K562 (cell line): ENCODE measurements around the gene STUB1. TPM values are rescaled to one million over a fixed set of nuclear protein-coding genes. Genes with fewer than 3 reads are reported as not detected.

Experiments
- ARNT ChIP-seq, 2 experiments: fragments of 450-650 bp; IDR thresholded peaks; 2 replicates each; pipeline ENCODE4 v1.6.1; 2016; ENCODE audit warnings: mild to moderate bottlenecking in 1 of 2
- CEBPB ChIP-seq: fragments of 450-650 bp; IDR thresholded peaks from 2 replicates; pipeline ENCODE4 v1.6.1; 2016; ENCODE audit warnings: missing genetic modification characterization, missing compliant biosample characterization
- GMEB1 ChIP-seq: fragments of 250-450 bp; sonication (Bioruptor Pico); IDR thresholded peaks from 2 replicates; pipeline ENCODE4 v1.4.0; 2020; ENCODE audit warnings: mild to moderate bottlenecking
- KHSRP ChIP-seq: fragments of 450-650 bp; IDR thresholded peaks from 2 replicates; pipeline ENCODE4 v1.6.1; 2017
- MAZ ChIP-seq, 2 experiments: fragments of 450-650 bp in 1 of 2; sonication (generic) in 1 of 2; formaldehyde crosslinking; IDR thresholded peaks in 1 of 2; conservative IDR thresholded peaks in 1 of 2; 2 replicates each; pipeline versions ENCODE4 v1.4.0 to v1.5.0; 2020; ENCODE audit warnings: mild to moderate bottlenecking in 1 of 2, missing genetic modification reagents in 1 of 2
- NUFIP1 ChIP-seq: fragments of 450-650 bp; IDR thresholded peaks from 2 replicates; pipeline ENCODE4 v1.6.1; 2018; ENCODE audit not compliant: partially characterized antibody
- RHOXF2B ChIP-seq: fragments of 250-450 bp; sonication (Bioruptor Pico); conservative IDR thresholded peaks from 2 replicates; pipeline ENCODE4 v1.5.1; 2021
- SAFB ChIP-seq: fragments of 200-400 bp; formaldehyde crosslinking; IDR thresholded peaks from 2 replicates; pipeline ENCODE4 v1.6.1; 2017; ENCODE audit warnings: low read depth, low read length, borderline replicate concordance
- STAT5A ChIP-seq: IDR thresholded peaks from 2 replicates; pipeline ENCODE4 v1.6.1; 2012; ENCODE audit warnings: low read length, inconsistent platforms, borderline replicate concordance
- TBL1XR1 ChIP-seq, 2 experiments: IDR thresholded peaks; 2 replicates each; pipeline ENCODE4 v1.6.1; 2012; ENCODE audit warnings: improper control_type of control experiment in 2 of 2, low read length in 2 of 2, mild to moderate bottlenecking in 1 of 2
- TRIM25 ChIP-seq: fragments of 450-650 bp; IDR thresholded peaks from 2 replicates; pipeline ENCODE4 v1.7.0; 2016; ENCODE audit warnings: borderline replicate concordance
- UBTF ChIP-seq, 2 experiments: IDR thresholded peaks; 2 replicates each; pipeline ENCODE4 v1.6.1; 2012; ENCODE audit warnings: improper control_type of control experiment in 2 of 2, low read depth in 2 of 2, low read length in 2 of 2, borderline replicate concordance in 1 of 2
- ZNF239 ChIP-seq: fragments of 250-450 bp; sonication (Bioruptor Pico); IDR thresholded peaks from 2 replicates; pipeline ENCODE4 v1.4.0; 2020; ENCODE audit warnings: mild to moderate bottlenecking
- ZNF354B ChIP-seq: fragments of 250-450 bp; sonication (Bioruptor Pico); IDR thresholded peaks from 2 replicates; pipeline ENCODE4 v1.4.0; 2020
- ZNF57 ChIP-seq: fragments of 450-650 bp; formaldehyde crosslinking; IDR thresholded peaks from 2 replicates; pipeline ENCODE4 v1.4.0; 2020; ENCODE audit warnings: mild to moderate bottlenecking, moderate library complexity
- ZNF609 ChIP-seq: sonication (generic); formaldehyde crosslinking; IDR thresholded peaks from 2 replicates; pipeline ENCODE4 v1.8.1; 2023; ENCODE audit warnings: missing genetic modification reagents, mild to moderate bottlenecking, borderline replicate concordance
- polyA plus RNA-seq, 8 experiments: library from polyadenylated mRNA; depleted of rRNA in 4 of 8; stranded (reverse) in 5 of 8; unstranded in 3 of 8; fragments of >200 nt; fragmentation: Nextera tagmentation in 2 of 8; fragmentation: Illumina TruSeq in 1 of 8; extraction: Ambion mirVana in 2 of 8; extraction: Trizol in 1 of 8; gene quantifications; 2 replicates each; pipeline versions ENCODE4 v1.2.1 to v1.2.3, GENCODE V29; 2011 to 2014; ENCODE audit warnings: inconsistent platforms in 1 of 8, missing spikeins in 1 of 8
- total RNA-seq, 7 experiments: library from RNA; depleted of rRNA in 6 of 7; stranded (reverse); fragments of >200 nt in 6 of 7; fragmentation: Illumina TruSeq in 2 of 7; extraction: Trizol in 2 of 7; gene quantifications; 2 replicates each; pipeline versions ENCODE4 v1.2.1 to v1.2.3, GENCODE V29; 2011 to 2021; ENCODE audit warnings: low replicate concordance in 1 of 7

The STUB1 gene
- total and polyA plus RNA-seq, 9 of the 15 experiments (the other 6 are each of a cell fraction or from before 2014, with no cell fraction given) = 10.6 to 251 (median 152) TPM

GRCh38 chr16:679814-680624, at the start of gene STUB1 (continued):
- TF ChIP-seq KHSRP (no peak), ZNF354B (CRISPR knock-in tag) (no peak), SAFB (peak; percentile 94), MAZ (CRISPR knock-in tag; conservative IDR thresholded peaks at IDR 0.05 in 1 of 2, IDR thresholded peaks at IDR 0.05 in 1 of 2) (peak; percentile 63 to 66), STAT5A (no peak), TBL1XR1 (IDR thresholded peaks at IDR 0.05; ENCODE audit: low read length in 2 of 2) (no peak), ZNF239 (no peak), NUFIP1 (no peak), ARNT (IDR thresholded peaks at IDR 0.05) (no peak), GMEB1 (CRISPR knock-in tag) (peak; percentile 61; the same call in 1 of the 2 replicates), ZNF57 (CRISPR knock-in tag) (no peak), TRIM25 (no peak), CEBPB (no peak), RHOXF2B (no peak), UBTF (IDR thresholded peaks at IDR 0.05; ENCODE audit: borderline replicate concordance in 1 of 2, low read depth in 2 of 2, low read length in 2 of 2) (peak in 1 of 2 experiments; percentile 84; a peak in 2 of 4 replicates), ZNF609 (CRISPR knock-in tag) (no peak)
